ENCODE results near the gene KCTD14. TPM values are rescaled to one million over a fixed set of nuclear protein-coding genes. Genes with fewer than 3 reads are reported as not detected.

KCTD14 gene
- total RNA-seq, 1 experiment from 2014 or later: 12.6 TPM

- no peak for TF ChIP-seq MXD4 (CRISPR knock-in tag; IDR thresholded peaks at IDR 0.05; ENCODE audit: borderline replicate concordance)
- TF ChIP-seq MLX (CRISPR knock-in tag; IDR thresholded peaks at IDR 0.05): no peak
- TF ChIP-seq FOXK1 (CRISPR knock-in tag; IDR thresholded peaks at IDR 0.05): peak; percentile 44
- TF ChIP-seq CREM (CRISPR knock-in tag; IDR thresholded peaks at IDR 0.05): peak; percentile 54; the same call in 1 of the 2 replicates
- no peak; the same call in 1 of the 2 replicates for TF ChIP-seq TP53 (CRISPR knock-in tag; IDR thresholded peaks at IDR 0.05)
- no peak for TF ChIP-seq ZNF281 (CRISPR knock-in tag; IDR thresholded peaks at IDR 0.05)
- TF ChIP-seq ZNF138 (CRISPR knock-in tag; conservative IDR thresholded peaks at IDR 0.05): 0 out of 2 replicates have a peak, but pooled peaks have one; percentile 40
- 0 out of 2 replicates have a peak, but pooled peaks have one; percentile 16 for TF ChIP-seq USF2 (CRISPR knock-in tag; IDR thresholded peaks at IDR 0.05)
- no peak for TF ChIP-seq ZNF416 (CRISPR knock-in tag; IDR thresholded peaks at IDR 0.05)
- no peak for TF ChIP-seq ZNF532 (CRISPR knock-in tag; IDR thresholded peaks at IDR 0.05; ENCODE audit: borderline replicate concordance)
- no peak for TF ChIP-seq ZNF263 (CRISPR knock-in tag; IDR thresholded peaks at IDR 0.05; ENCODE audit: low read depth)
- TF ChIP-seq GRHL2 (CRISPR knock-in tag; IDR thresholded peaks at IDR 0.05; ENCODE audit: insufficient replicate concordance, severe bottlenecking): no peak
- no peak for TF ChIP-seq ZNF396 (CRISPR knock-in tag; IDR thresholded peaks at IDR 0.05; ENCODE audit: borderline replicate concordance)
- peak; percentile 88 for TF ChIP-seq FOXP4 (CRISPR knock-in tag; IDR thresholded peaks at IDR 0.05)
- TF ChIP-seq SMAD4 (CRISPR knock-in tag; IDR thresholded peaks at IDR 0.05): no peak
- no peak for TF ChIP-seq ZNF317 (CRISPR knock-in tag; IDR thresholded peaks at IDR 0.05; ENCODE audit: borderline replicate concordance, low read depth)
- no peak for TF ChIP-seq ATF3 (CRISPR knock-in tag; conservative IDR thresholded peaks at IDR 0.05)
- peak; percentile 69; the same call in 1 of the 2 replicates for TF ChIP-seq CREB1 (CRISPR knock-in tag; IDR thresholded peaks at IDR 0.05)
- TF ChIP-seq CBFB (CRISPR knock-in tag; IDR thresholded peaks at IDR 0.05; ENCODE audit: low read depth): peak; percentile 36; the same call in 1 of the 2 replicates
- no peak for TF ChIP-seq NR2C2 (CRISPR knock-in tag; IDR thresholded peaks at IDR 0.05)
- TF ChIP-seq RELA (CRISPR knock-in tag; IDR thresholded peaks at IDR 0.05; ENCODE audit: borderline replicate concordance): no peak
- TF ChIP-seq PRDM15 (CRISPR knock-in tag; IDR thresholded peaks at IDR 0.05): peak; percentile 87
These were observed at the start of gene KCTD14 (continued) for GRCh38 chr11:78022397-78023396.

Data from WTC11 (cell line).